ENCODE measurements around the gene NUP160.
"Not testable (repeated sequence)": the region's sequence is repeated elsewhere in the genome, so short reads cannot be mapped to it uniquely, and the experiment has no call there.

NUP160 gene

DNA sequence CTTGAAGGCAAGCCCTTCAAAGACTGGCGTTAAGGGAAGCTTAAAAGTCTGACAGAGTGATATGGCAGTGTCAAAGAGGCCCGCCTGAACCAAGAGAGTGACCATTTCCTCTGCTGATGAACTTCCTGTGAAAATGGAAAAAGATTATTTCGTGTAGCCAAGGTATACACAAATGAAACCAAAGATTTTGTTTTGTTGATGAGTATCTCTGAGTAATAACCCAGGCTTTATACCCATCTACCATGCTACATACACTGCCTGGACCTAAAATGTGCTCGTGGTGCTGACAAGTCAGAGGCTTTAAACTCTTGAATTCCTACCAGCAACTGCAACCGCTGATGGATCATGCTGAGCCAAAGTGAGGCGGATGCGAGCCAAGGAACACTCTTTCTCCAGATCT is 60.0 kb downstream of the NUP160 start:
- DNase-seq (ENCODE audit: low read depth), result no peak

DNA sequence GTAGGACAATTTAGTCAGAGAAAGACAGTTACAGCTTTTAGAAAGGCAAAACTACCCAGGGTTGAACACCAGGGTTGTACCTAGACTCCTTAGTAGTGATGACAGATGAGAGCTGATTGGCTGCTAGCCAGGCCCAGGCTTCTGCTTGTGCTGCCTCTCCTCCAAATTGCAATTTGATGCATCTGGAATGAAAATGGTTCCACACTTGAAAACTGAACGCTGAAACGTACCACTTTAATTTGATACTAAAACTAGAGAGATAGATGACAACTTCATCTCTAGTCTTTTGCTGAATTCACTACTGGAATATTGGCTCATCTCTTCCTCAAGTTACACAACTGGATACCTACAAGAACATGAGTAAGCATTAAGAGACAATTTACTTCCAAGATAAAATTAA is 61.8 kb downstream of the NUP160 start:
- no peak for DNase-seq (ENCODE audit: low read depth)

DNA sequence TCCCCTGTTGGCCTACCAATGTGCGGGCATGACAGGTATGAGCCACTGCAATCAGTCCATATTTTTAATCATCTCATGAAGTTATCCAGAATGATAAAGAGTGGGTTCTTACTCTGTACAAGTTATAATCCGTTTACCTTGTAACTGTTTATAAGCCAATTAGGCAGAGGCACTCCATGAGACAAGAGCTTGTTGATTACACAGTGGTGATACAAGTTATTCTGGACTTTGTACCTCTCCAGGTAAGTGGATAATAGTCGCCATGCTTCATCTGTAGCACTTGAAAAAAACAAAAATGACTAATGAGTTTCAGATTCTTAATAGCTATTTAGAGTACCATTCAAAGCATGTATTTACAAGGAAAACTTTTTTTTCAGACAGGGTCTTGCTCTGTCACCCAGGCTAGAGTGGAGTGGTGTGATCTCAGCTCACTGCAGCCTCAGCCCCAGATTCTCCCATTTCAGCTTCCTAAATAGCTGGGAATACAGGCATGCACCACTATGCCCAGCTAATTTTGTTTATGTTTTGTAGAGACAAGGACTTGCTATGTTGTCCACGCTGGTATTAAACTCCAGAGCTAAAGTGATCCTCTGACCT is 63.3 kb downstream of the NUP160 start:
- no peak for DNase-seq (ENCODE audit: low read depth)

DNA sequence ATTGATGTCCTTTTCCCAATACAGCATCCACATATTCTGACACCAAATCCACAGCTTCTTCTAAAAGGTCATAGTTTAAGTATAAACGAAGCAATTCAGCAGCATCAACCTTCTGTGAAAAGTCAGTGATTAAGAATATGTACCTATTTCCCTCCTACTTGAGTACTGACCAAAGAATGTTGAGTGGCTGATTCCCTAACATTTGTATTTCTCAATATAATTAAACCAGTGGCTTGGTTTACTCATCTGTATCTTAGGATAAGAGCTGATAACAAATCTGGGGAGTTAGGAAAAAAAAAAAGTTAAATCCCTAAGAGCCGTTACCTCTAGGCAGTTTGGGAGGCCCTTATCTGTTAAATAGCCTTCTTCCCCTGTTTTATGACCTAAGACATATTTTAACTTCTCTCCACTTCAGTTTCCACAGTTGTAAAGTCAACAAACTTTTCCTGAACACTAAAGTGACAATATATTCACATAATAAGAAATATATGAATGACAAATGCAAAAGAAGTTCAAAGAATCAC is 65.0 kb downstream of the NUP160 start:
- DNase-seq (ENCODE audit: low read depth), result no peak

DNA sequence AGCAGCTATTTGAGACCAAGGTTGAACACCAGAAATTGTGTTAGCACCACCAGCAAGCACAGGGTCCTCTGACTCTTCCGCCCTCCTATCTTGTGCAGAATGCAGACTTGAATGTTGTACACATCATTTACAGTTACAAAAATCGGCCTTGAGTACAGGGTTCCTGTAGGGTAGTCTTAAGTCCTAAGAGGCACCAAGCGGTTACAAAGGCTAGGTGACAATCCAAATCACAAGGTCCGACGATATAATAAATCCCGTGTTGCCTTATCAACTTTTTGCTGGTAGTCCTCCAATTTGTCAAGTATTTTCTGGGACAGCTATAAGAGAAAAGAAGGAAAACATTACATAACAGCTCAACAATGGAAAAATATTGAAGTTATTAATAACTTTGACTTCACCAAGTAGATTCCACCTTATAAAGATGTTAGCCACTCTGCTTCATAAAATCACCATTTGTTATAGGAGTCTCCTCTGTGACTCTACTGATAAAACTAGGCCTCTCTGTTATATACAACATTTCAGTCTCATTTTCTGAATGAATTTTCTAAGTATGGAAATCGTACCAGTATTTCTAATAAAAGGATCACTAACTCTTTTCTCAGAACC is 69.2 kb downstream of the NUP160 start:
- DNase-seq (ENCODE audit: low read depth), result no peak

DNA sequence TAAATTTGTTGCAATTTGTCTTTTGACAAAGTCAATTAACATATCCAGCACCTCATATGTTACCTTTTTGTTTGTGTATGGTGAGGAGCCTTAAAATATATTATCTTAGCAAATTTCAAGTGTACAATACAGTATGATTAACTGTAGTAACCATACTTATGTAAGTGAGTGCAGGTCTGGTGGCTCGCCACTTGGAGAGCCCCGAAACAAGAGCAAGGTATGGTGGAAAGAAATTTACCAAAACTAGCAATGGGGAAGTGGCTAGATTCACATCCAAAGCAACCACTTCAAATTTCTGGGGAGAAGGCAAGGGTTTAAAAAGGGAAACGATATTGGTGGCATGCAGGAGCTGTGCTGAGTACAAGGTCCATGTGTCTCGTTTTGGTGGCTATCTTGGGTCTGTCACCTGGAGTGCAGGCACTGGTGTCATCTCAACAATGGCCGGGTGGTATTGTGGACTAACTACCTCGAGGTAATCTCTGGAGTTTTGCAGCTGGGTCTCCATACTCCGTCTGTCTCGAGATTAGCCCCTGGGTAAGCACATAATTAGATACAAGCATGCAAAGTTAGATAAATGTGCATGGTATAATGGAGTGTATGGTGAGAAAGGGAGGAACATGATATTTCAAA is 72.8 kb downstream of the NUP160 start:
- DNase-seq (ENCODE audit: low read depth), result no peak

DNA sequence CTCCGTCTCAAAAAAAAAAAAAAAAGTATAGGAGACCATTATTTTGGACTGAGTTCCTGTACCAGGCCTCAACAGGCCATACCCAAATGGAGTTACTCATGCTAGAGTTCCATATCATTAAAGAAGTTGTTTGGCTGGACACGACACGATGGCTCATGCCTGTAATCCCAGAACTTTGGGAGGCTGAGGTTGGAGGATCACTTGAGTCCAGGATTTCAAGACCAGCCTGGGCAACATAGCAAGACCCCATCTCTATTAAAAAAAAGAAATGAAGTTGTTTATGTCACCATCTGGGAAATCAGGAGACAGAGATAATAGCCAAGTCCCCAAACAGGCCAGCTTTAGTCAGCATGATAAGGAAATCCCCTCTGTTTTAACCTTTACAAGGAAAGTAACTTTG is 74.3 kb downstream of the NUP160 start:
- DNase-seq (ENCODE audit: low read depth), result no peak

DNA sequence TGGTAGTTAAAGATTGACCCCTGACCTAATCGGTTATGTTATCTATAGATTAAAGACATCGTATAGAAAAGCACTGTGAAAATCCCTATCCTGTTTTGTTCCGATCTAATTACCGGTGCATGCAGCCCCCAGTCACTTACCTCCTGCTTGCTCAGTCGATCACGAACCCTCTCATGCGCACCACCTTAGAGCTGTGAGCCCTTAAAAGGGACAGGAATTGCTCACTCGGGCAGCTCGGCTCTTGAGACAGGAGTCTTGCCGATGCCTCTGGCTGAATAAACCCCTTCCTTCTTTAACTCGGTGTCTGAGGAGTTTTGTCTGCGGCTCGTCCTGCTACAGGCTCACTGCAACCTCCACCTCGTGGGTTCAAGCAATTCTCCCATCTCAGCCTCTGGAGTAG is 78.6 kb downstream of the NUP160 start:
- DNase-seq (ENCODE audit: low read depth), result not testable (repeated sequence)

DNA sequence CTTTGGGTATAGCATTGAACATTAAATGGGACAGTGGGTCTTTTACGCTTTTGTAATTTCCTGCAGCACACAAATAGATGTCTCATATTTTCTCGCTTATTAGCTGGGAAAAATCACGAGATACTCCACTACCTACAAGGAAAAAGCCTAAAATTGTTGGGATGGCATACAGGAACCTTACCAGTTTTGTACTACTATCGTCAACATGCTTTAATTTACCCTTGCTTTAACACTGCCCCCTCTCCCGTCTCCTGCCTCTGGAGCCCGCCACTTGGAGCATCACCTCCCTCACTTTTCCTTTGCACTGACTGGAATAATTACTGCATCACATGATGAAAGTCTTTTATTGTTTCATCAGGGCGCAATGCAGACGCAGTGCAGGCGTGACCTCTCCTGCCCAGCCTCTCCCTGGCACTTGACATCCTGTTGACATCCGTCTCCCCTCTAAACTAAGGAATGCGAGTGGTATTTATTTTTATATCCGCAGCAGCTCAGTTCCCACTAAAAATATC is 80.0 kb downstream of the NUP160 start:
- no peak for DNase-seq (ENCODE audit: low read depth)

GRCh38 chr11:47766509-47767227 is 81.5 kb downstream of the NUP160 start:
- DNase-seq (ENCODE audit: low read depth), result no peak

GRCh38 chr11:47765086-47765485 is 83.1 kb downstream of the NUP160 start:
- no peak for DNase-seq (ENCODE audit: low read depth)

- not testable (repeated sequence) for DNase-seq (ENCODE audit: low read depth)
Observed at GRCh38 chr11:47759291-47759690, 88.9 kb downstream of the NUP160 start.

DNA sequence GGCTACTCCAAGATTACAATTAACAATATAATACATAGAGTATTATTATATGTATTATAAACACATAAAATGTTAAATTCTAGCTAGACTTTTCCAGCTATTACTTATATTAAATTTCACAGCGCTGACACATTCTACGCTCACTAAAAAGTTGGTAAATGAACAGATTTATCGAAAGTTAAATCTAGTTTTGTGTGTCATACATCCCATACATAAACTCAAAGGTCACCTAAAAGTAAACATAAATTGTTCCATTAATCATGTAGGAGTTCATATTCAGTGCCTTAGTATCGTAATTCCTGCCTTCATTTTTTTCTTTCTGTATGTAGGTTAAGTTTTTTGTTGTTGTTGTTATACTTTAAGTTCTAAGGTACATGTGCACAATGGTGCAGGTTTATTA is 91.9 kb downstream of the NUP160 start:
- DNase-seq (ENCODE audit: low read depth), result no peak

- DNase-seq (ENCODE audit: low read depth), result no peak
Observed at GRCh38 chr11:47750725-47751124, 97.4 kb downstream of the NUP160 start.

DNA sequence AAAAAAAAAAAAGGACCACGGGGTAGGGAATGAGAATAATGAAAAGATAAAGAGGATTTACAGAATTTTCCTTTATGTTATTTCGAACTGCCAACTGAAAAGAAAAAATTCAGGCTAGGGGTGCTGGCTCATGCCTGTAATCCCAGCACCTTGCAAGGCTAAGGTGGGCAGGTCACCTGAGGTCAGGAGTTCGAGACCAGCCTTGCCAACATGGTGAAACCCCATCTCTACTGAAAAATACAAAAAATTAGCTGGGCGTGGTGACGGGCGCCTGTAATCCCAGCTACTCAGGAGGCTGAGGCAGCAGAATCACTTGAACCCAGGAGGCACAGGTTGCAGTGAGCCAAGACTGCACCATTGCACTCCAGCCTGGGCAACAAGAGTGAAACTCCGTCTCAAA is 105.7 kb downstream of the NUP160 start:
- not testable (repeated sequence) for DNase-seq (ENCODE audit: low read depth)

DNA sequence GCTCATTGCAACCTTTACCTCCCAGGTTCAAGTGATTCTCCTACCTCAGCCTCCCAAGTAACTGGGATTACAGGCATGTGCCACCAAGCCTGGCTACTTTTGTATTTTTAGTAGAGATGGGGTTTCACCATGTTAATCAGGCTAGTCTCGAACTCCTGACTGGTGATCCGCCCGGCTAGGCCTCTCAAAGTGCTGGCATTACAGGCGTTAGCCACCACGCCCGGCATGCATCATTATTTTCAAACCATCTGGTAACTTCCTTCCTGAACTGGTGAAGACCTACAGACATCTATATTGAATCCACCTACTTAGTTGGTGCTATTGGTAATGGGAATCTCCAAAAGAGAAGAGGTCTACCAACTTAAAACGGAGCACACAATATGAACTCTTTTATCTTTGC is 110.3 kb downstream of the NUP160 start:
- not testable (repeated sequence) for DNase-seq (ENCODE audit: low read depth)

DNA sequence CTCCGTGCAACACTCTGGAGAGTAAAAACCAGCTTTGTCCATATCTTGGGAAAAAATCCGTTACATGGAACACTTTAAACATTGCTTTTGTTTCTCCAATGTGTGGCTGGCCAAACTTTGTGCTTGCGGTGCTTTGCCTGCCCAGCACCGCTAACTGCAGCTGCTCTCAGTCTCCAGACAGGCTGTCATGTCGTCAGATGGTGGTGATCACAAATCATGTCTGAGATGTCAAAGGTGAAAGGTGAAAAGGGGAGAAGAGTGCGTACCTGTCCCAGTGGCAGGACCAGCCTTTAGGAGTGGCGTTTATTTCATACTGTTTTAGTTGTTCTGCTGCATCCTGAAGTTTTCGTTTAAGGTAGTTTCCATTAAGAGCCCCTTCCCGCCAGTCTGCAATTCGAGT is 115.9 kb downstream of the NUP160 start:
- DNase-seq (ENCODE audit: low read depth), result no peak

GRCh38 chr11:47731475-47731874 is 116.7 kb downstream of the NUP160 start:
- no peak for DNase-seq (ENCODE audit: low read depth)
